22Rv1 (cell line): ENCODE results near the gene FKBP14.

Source experiments
- H3K27ac ChIP-seq: fragments of 450-650 bp; 2 replicates; pipeline ENCODE4 v1.5.1; 2017
- CTCF ChIP-seq: fragments of 450-650 bp; IDR thresholded peaks from 2 replicates; pipeline ENCODE4 v1.5.1; 2017; ENCODE audit warnings: mild to moderate bottlenecking
- ZFX ChIP-seq: fragments of 450-650 bp; IDR thresholded peaks from 2 replicates; pipeline ENCODE4 v1.6.1; 2017; ENCODE audit warnings: antibody characterized with exemption, borderline replicate concordance

FKBP14 gene

GRCh38 chr7:30048582-30048981, 22.1 kb upstream of the FKBP14 start:
- TF ChIP-seq CTCF (no peak), ZFX (no peak)

DNA sequence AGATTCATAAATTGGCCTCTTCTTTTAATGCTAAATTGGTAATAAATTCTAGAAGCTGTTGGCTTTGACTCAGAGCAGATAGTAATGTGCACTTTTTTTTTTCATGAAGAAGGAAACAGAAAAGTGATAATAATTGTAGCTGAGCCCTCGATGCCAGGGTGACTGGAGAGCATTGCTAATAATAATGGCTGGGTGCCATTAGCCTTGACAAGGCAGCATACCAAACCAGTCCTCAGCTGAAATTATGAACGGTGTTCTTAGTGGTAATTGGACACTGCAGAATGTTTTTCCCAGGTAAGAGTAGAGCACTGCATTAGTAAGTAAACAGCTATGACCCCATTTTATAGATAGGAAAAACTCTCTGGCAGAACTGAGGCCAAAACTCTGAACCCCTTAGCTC, 20.6 kb upstream of the FKBP14 start:
- no peak for TF ChIP-seq CTCF
- TF ChIP-seq ZFX, result no peak
- H3K27ac ChIP-seq, result no peak overlapping the region

More at GRCh38 chr7:30048582-30048981, 22.1 kb upstream of the FKBP14 start:
- H3K27ac ChIP-seq, result no peak overlapping the region

DNA sequence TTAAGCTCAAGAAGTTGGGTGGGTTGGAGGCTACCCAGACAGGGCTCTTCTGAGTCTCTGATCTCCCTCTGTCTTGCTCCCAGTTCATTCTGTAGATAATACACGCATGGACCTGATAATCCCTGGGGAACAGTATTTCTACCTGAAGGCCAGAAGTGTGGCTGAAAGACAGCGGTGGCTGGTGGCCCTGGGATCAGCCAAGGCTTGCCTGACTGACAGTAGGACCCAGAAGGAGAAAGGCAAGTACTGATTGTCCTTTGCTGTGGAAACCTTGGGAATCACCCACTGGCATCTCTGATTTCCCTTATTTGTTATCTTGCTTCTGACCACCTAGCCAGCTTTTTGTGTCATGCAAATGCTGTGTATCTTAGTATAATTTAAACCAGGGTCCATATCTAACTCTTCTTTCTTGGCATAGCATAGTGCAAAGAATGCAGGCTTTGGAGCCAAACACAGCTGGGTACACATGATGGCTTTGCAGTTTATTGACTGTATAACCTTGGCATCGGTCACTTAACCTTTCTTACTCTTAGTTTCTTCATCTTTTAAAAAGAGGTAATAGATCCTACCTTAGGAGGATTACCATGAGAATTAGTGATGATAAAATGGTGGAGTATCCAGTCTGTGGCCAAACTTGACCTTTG, 19.7 kb upstream of the FKBP14 start:
- no peak overlapping the region for H3K27ac ChIP-seq

GRCh38 chr7:30041526-30042269, 15.2 kb upstream of the FKBP14 start:
- no peak overlapping the region for H3K27ac ChIP-seq
- no peak for TF ChIP-seq CTCF
- no peak for TF ChIP-seq ZFX

More for the DNA sequence above, 19.7 kb upstream of the FKBP14 start:
- TF ChIP-seq CTCF (no peak), ZFX (no peak)

GRCh38 chr7:30040938-30041337, 14.4 kb upstream of the FKBP14 start:
- no peak for TF ChIP-seq CTCF
- TF ChIP-seq ZFX, result no peak
- no peak overlapping the region for H3K27ac ChIP-seq

GRCh38 chr7:30038196-30038980, 11.9 kb upstream of the FKBP14 start:
- no peak for TF ChIP-seq ZFX
- TF ChIP-seq CTCF, result no peak
- no peak overlapping the region for H3K27ac ChIP-seq
